C1 segment of cervical spinal cord (tissue), 14 donors: Measurements from ENCODE around the gene ABCF2.

ENCODE experiments used
- DNase-seq, 14 donors: peaks; one replicate each; lab custom pipeline; 2025; lab: John Stamatoyannopoulos, UW

Gene ABCF2

DNA sequence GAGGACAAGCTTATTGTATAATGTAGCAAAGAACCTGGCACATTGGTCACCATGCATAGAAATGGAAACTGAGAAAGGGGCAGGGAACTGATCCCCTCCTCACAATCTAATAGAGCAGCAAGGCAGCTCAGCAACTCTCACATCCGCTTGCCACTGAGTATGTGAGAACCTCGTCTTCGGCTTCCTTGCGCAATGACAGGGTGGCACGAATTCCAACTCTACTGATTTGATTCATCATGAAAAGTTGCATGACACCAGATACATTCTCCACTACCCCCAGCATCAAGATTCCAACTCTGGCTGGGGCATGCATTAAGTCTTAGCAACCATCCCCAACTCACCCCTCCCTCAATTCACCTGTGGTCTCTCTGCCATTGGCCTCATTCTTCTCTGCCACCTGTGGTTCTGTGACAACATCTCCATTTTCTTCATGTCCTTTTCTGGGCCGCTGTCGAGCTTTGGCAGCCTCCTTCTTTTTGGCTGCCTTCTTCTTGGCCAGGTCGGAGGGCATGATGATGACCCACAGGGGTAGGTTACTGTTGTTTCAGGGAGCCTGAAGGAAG is 976 bp downstream of the ABCF2 start:
- no peak for DNase-seq

DNA sequence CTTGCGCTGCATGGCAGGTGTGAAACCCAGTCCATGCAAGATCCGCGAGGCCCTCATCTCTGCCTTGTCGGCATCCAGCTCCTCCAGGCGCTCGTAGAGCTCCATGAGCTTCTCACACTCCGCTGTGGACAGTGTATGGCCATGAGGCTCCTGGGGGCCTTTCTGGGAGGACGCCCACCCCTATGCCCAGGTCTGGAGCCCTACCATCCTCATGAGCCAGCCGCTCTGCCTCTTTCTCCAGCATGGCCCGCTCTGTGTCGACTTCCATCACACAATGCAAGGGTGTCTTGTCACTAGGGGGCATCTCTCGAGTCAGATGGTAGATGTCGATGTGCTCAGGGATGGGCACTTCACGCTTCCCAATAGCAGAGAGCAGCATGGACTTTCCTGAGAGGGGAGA is 3.3 kb downstream of the ABCF2 start:
- DNase-seq: no peak

DNA sequence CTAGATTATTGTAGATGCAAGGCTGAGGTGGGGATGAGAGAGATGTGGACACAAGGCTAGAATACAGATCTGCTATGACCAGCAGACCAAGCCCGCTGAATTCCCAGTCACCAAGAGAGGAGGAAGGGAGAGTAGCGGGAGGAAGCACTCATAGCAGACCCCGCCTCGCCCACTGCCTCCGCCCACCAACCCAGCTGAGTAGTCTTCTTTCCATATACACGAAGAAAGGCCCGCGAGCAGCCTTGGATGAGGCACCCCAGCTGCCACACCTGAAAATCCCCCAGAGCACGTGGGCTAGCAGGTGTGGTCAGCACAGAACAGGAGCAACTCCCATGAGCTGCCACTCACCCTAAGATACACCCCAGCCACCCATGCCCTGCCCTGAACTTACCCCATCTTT is 8.8 kb downstream of the ABCF2 start:
- DNase-seq: no peak

DNA sequence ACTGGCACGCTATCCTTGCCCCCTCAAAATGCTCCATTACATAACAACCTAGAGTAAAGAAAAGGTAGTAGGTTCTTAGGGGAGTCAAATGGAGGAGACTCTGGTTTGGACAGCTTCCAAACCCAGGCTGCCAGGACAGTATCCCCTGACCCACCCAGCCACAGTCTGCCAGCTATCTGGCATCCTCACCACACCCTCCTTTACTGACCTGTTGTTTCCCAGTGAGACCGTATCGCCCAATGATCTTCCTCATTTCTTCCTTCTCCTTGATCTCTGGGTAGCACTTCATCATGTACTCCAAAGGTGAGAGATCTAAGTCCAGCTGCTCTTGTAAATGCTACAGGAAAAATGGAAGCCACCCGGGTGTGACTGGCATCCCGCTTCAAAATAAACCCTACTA is 11.6 kb downstream of the ABCF2 start:
- DNase-seq: no peak

DNA sequence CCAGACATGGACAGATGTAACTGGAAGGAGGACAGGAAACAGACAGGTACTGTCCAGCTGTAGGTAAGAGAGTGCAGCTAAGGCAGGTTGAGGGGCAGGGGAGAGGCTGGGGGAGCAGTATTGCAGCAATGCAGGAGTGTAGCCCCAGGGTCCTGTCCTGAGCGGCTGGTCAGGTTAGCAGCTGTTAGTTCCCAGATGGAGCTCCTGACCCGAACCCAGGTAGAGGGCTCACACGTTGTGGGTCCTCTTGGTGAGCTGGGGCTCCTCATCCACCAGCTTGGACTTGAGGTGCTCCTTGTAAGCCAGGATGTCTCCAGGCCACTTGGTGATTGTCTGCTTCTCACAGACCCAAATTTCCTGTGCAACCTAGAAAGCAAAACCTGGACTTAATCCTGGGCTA is 13.2 kb downstream of the ABCF2 start:
- no peak for DNase-seq

DNA sequence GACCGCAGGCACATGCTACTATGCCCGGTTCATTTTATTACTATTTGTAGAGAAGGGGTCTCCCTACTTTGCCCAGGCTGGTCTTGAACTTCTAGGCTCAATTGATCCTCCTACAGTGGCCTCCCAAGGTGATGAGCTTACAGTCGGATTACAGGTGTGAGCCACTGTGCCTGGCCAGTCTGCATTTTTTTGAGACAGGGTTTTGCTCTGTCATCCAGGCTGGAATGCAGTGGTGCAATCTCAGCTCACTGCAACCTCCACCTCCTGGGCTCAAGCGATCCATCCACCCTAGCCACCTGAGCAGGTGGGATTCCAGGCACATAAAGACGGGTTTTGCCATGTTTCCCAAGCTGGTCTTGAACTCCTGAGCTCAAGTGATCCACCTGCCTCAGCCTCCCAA is 14.4 kb downstream of the ABCF2 start:
- no peak for DNase-seq

DNA sequence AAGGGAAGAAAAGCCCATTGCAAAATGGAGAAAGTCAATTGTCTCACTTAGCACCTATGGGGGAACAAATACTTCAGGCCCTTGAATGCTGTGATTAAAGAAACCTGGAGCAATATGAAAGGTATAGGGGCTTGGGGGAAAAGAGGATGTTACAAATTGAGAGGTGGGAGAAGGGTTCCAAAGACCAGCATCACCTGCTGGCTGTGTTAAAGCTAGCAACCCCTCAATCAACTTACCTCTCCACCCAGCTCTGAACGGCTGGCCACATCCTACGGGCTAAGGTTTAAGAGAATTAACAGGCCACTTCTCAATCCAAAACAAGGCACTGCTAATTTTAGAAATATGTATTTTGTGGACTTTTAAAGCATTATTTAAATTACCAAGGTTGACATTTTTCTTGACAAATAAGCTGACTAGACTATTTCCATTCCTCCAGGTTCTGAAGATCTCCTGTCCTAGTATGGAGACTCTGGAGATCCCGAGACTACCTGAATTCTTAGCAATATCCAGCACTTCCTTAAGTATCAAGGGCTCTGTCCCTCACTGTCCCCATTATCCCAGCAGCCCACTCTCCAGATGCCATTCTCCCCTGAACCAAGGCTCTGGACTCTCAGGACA is 15.7 kb downstream of the ABCF2 start:
- no peak for DNase-seq

DNA sequence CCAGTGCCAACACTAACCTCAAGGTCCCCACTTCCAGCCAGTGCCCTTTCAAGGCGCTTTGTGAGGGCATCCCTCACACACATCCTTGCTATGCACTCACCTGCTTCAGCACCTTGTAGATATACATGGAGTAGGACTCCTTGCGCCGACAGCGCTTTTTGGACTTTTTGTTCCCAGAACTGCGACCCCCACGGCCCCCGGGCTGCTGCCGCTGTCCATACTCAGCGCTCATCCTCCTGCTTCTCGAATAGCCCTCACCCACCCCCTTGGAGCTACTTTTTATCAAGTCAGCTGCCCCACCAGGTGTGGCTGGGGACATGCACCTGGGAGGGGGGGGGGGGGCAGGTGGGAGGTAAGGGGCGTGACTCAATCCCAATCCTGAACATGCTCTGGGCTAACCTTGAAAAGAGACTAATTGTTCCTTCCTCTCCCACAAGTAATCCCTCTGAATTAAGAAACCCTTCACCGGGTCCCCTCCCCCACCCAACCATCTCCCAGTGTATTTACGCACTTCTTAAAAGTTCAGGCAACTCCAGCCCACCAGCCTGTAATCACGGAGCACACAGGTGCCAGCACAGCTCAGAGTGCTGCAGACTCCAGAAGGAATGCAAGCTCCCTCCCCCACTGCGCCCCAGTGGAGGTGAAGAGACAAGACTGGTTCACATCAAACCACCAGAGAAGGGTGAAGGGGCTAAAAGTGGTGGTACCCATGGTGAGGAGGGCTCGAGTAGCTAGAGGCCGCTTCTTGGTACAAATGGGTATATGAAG is 16.7 kb downstream of the ABCF2 start, which contains the start of gene H2BK1:
Gene H2BK1 (minus strand): TSS at position 402 of the 768 bp plus-strand sequence. CDS start 170 bp downstream, at position 232.
- no peak for DNase-seq

DNA sequence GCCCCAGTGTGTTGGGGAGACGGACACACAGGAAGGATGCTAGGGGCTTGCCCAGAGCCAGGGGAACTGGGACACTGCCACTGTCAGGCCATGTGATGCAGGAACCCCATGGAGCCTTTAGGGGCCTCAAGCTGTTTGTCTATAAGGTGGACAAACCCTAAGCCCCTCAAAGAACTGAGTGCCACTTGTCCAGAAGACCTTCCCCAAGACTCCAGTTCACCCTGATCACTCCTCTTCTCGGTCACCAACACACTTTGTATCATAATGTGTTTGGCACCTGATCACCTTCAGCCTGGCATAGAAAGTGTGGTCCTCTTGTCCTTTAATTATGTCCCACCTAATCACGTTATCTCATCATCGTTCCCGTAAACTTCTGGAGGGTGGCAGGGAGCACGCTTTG is 17.4 kb downstream of the ABCF2 start:
- DNase-seq: no peak

DNA sequence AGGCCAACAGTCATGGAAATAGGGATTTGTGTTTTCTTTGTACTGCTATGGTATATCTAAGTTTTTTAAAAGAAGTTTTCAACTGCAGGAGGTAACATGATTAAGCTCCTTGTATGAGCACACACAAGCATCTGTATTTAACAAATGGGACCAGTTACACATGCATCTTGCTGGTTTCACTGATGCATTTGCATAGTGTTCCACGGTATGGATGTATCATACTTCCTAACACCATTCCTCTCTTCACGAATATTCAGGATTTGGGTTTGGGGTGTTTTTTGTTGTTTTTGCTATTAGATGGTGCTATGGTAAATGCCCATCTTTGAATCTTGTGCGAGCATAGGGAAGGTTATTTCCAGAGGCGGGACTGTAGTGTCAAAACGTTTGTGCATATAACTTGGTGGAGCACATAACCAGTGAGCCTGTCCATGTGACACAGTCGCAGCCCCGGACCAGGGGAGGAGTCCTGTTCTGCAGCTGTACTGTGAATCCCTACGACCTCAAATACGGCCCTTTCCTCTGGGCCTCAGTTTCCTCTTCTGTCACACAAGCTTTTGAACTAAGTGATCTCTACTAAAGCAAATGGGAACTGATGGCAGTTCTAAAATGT is 18.6 kb downstream of the ABCF2 start:
- no peak for DNase-seq

DNA sequence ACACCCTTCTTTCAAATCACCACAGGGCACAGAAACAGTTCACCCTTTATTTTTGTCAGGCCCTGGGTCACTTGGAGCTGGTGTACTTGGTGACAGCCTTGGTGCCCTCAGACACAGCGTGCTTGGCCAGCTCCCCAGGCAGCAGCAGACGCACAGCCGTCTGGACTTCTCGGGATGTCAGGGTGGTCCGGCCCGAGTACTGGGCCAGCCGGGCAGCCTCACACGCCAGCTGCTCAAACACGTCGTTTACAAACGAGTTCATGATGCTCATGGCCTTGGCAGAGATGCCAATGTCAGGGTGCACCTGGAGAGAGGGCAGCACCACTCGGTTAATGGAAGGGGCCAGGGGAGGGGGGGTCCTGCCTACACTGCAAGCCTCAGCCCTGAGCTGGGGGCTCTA is 19.2 kb downstream of the ABCF2 start:
- no peak for DNase-seq

DNA sequence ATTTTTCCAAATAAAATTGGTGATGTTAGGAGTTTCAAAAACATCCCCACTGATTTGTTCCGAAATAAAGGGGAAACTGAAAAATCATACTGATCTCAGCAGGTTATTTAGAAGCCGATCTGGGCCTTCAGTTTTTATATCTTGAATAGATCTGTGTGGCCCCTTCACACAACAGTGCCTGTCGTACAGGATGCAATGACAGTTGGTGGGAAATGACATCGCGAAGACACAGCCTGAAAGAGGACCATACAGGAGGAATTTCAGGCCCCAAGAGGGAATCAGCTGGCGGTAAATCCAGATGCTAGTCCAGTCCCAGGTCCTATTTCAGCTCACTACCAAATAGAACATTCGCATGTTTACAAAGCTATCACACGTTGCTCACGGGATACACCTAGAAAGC is 19.7 kb downstream of the ABCF2 start:
- no peak for DNase-seq

DNA sequence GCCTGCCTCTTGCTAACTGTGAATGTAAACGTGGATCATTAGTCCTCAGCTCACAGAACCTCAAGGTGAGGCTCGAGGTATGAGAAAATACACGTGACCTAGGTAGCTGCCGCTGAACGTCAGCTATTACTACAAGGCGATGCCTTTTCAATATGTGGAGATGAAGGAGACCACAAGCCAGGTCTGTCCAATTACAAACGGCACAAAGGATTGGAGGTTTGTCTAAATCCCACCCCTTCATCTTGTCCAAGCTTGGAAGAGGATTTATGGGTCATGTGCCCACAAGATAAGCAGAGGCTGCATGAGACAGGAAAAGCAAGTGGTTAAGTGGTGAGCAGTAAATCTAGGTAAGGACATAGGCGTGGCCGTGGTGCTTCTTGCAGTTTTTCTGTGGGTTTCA is 20.1 kb downstream of the ABCF2 start:
- no peak for DNase-seq

DNA sequence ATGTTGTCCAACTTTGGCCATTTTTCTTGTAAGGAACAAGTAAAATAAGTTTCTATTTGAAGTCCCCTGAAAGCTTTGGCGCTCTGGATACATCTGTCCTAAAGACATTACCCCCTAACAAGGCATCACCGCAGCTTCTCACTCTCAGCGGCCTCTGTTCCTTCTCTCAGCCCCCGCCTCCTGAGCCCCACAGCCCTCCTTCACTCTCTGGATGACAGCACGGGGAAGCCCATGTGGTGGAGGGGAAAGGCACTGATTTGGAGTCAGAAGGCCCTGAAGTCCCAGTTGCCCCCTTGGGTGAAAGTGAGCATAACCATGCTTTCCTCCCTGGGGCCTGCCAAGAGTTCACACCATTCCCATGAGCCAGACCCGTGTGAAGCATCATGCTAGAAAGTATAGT is 21.3 kb downstream of the ABCF2 start:
- DNase-seq: no peak

DNA sequence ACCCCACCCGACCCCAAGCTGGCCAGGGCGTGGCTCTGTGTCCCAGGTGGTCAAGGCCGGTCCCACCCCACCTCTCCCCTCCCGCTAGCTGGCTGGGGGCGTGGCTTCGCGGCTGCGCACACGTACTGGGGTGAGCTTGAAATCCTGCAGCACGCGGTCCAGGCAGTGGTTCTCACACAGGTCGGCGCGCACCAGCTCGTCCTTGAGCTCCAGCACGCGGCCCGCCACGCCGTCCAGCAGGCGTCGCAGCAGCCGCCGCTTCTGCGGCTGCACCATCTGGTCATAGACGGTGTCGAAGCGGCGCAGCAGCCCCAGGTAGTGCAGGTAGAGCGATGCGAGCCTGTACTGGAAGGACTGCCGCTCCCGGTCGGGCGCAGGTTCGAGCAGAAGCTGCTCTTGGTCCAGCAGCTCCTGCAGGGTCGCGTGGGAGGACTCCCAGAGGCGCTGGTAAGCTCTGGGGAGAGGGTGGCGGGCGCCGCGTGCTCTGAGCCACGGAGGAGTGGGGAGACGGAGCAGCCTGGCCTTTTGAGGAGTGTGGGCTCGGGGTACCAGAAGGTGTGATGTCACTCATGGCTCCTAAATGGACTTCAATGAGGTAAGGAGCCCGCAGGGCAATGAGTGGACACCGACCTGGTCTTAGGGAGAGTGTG is 22.5 kb downstream of the ABCF2 start:
- no peak for DNase-seq

DNA sequence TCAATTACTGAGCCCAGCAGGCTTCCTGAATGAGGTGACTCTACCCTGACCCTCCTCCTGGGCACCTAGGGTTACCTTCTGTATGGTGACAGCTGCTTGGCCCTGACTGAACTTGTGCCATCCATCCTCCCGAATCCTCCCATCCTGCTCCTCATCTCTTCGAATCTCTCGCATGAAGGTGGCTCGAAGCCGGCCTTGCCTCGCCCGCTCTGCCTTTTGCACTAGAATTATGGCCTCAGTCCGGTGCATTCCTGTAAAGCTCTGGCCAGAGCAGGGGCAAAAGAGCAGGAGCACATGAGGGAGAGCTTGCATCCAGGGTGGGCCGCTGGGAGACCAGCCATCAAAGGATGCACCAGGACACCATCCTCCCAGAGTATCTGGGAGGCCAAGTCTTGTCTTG is 24.2 kb downstream of the ABCF2 start:
- DNase-seq: no peak

DNA sequence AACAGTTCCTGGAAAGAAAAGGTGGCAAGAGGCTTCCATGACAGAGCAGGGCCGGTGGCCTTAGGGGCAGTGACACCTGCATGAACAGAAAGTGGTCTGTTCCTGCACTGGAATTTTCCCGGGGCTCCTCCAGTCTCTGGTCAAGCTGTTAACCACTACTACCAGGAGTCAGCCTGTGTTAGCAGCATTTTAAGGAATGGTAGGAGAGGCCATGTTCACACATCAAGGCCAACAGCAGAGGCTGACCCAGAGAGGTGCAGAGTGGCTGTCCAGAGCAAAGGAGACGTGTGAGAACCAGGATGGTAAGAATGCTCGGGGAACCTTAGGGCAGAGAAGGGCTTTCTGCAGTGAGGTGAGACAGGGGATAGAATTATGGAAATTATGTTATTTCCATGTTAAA is 25.3 kb downstream of the ABCF2 start:
- no peak for DNase-seq

DNA sequence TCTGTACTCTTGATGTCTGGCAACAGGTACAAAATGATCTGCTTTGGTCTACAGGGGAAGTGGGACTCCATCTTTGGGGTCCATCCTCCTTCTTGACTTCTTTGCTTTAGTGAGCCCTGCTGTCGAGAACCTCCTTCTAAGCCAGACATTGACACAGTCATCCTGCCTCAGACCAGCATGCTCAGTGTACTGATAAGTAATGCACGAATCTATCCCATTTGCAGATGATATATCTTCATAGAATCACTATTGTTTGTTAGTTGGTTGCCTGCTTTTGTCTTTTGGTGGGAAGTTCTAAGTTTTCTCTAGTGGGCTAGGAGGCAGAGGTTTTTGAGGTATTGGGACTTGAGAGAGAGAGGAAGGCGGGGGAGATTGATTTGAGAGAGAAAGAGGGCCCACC is 25.7 kb downstream of the ABCF2 start:
- DNase-seq: no peak

DNA sequence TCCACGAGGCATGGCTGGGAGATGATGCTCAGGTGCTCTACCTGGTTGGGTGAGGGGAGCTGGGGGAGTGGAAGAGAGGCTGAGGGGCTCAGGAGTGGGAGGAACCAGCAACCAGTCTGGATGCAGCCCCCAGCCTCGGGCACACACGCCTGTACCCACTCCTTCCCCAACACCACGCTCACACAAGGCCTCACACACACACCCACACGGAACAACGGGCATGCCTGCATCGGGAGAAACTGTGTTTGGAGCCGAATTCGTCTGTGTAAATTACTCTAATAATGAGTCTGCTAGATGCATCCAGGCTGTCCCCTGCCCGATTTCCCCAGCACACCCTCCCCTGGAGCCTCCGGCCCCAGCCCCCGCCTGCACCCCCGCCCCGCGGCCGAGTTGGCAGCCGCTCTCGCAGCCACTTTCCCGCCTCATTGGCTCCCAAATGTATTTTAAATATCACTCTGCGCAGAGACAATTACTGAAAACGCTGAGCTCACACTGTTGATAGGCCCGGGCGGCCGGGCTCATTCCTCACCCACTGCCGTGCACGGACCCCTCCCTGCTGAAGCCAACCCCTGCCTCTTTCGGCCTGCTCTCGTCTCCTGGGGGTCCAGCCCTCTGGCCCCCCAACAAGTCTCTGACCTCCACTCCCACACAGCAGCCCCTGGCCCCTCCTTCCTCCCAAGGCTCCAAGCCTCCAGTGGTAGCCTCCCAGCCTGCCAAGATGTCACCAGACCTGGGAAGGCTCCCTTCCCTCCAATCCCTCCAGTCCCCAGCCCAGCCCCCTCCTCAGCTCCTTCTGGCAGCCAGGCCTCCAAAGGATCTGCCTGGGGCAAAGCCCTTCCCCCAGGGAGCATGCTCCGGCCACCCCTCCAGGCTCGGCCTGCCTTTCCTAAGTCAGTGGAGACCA is 27.8 kb downstream of the ABCF2 start:
- DNase-seq: peak in 7 of 14 donors; percentile 4 to 59 (median 34)

DNA sequence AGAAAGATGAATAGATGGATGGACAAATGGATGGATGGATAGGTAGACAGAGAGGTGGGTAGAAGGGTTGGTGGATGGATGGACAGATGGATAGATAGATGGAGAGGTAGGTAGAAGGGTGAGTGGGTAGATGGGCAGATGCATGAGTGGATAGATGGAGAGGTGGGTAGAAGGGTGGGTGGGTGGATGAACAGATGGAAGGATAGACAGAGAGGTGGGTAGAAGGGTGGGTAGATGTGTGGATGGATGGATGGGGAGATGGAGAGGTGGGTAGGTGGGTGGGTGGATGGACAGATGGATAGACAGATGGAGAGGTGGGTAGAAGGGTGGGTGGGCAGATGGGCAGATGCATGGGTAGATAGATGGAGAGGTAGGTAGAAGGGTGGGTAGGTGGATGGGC is 29.1 kb downstream of the ABCF2 start:
- DNase-seq: no peak
